K562 (cell line): Measurements from ENCODE around the gene COX5A. TPM values are rescaled to one million over a fixed set of nuclear protein-coding genes. Genes with fewer than 3 reads are reported as not detected.

Source experiments
- CAMTA2 ChIP-seq: fragments of 250-450 bp; sonication (Bioruptor Pico); conservative IDR thresholded peaks from 2 replicates; pipeline ENCODE4 v1.5.1; 2022
- ERF ChIP-seq: fragments of 450-650 bp; formaldehyde crosslinking; IDR thresholded peaks from 2 replicates; pipeline ENCODE4 v1.4.0; 2020; ENCODE audit warnings: mild to moderate bottlenecking, mixed read lengths
- HMGXB4 ChIP-seq: sonication (generic); formaldehyde crosslinking; IDR thresholded peaks from 2 replicates; pipeline ENCODE4 v1.8.1; 2023; ENCODE audit warnings: mild to moderate bottlenecking, missing genetic modification reagents
- OTX1 ChIP-seq: fragments of 450-650 bp; formaldehyde crosslinking; IDR thresholded peaks from 2 replicates; pipeline ENCODE4 v1.4.0; 2022; ENCODE audit warnings: mild to moderate bottlenecking
- PKNOX1 ChIP-seq: fragments of 450-650 bp; IDR thresholded peaks from 2 replicates; pipeline ENCODE4 v1.6.1; 2016
- POLR2G ChIP-seq: fragments of 200-400 bp; formaldehyde crosslinking; IDR thresholded peaks from 2 replicates; pipeline ENCODE4 v1.6.1; 2017; ENCODE audit warnings: low read depth, mild to moderate bottlenecking, antibody characterized with exemption, low read length, moderate library complexity
- SAP30 ChIP-seq: fragments of 200-600 bp; sonication (generic); IDR thresholded peaks from 2 replicates; pipeline ENCODE4 v1.6.1; 2012; ENCODE audit warnings: borderline replicate concordance, low read depth, mild to moderate bottlenecking, moderate library complexity, low read length, control low read depth, inconsistent platforms; ENCODE audit not compliant: insufficient read depth, poor library complexity, severe bottlenecking
- SMAD4 ChIP-seq: fragments of 250-450 bp; sonication (Bioruptor Pico); conservative IDR thresholded peaks from 2 replicates; pipeline ENCODE4 v1.8.0; 2021; ENCODE audit warnings: inconsistent platforms, mild to moderate bottlenecking, moderate library complexity
- SRF ChIP-seq, 2 experiments: fragments of 250-450, 450-650 bp in 1 of 2; sonication (Bioruptor Pico) in 1 of 2; sonication (generic) in 1 of 2; formaldehyde crosslinking; IDR thresholded peaks; 2 replicates each; pipeline versions ENCODE4 v1.5.0 to v1.5.1; 2020 to 2022; ENCODE audit warnings: mild to moderate bottlenecking in 1 of 2, missing genetic modification reagents in 1 of 2
- TRIM24 ChIP-seq, 2 experiments: fragments of 450-650 bp; IDR thresholded peaks; 2 replicates each; pipeline ENCODE4 v1.6.1; 2016
- ZNF407 ChIP-seq: fragments of 450-650 bp; IDR thresholded peaks from 2 replicates; pipeline ENCODE4 v1.6.1; 2016; ENCODE audit warnings: low read depth
- ZZZ3 ChIP-seq: fragments of 450-650 bp; IDR thresholded peaks from 2 replicates; pipeline ENCODE4 v1.6.1; 2016; ENCODE audit warnings: antibody characterized with exemption, mild to moderate bottlenecking, moderate library complexity
- polyA plus RNA-seq, 8 experiments: library from polyadenylated mRNA; depleted of rRNA in 4 of 8; stranded (reverse) in 5 of 8; unstranded in 3 of 8; fragments of >200 nt; fragmentation: Nextera tagmentation in 2 of 8; fragmentation: Illumina TruSeq in 1 of 8; extraction: Ambion mirVana in 2 of 8; extraction: Trizol in 1 of 8; gene quantifications; 2 replicates each; pipeline versions ENCODE4 v1.2.1 to v1.2.3, GENCODE V29; 2011 to 2014; ENCODE audit warnings: inconsistent platforms in 1 of 8, missing spikeins in 1 of 8
- total RNA-seq, 7 experiments: library from RNA; depleted of rRNA in 6 of 7; stranded (reverse); fragments of >200 nt in 6 of 7; fragmentation: Illumina TruSeq in 2 of 7; extraction: Trizol in 2 of 7; gene quantifications; 2 replicates each; pipeline versions ENCODE4 v1.2.1 to v1.2.3, GENCODE V29; 2011 to 2021; ENCODE audit warnings: low replicate concordance in 1 of 7

COX5A gene
- total and polyA plus RNA-seq, 9 of the 15 experiments (the other 6 are each of a cell fraction or from before 2014, with no cell fraction given) = 86.8 to 553 (median 371) TPM

GRCh38 chr15:74873036-74873755 lies 64.7 kb downstream of the COX5A start, which contains the start of gene SCAMP2 (continued):
- TF ChIP-seq OTX1 (CRISPR knock-in tag) (peak; percentile 80; the same call in 1 of the 2 replicates), PKNOX1 (peak; percentile 99), SAP30 (peak; percentile 71), POLR2G (peak; percentile 92), ERF (peak; percentile 65; the same call in 1 of the 2 replicates), SRF (CRISPR knock-in tag; IDR thresholded peaks at IDR 0.05) (peak in 1 of 2 experiments; percentile 37; a peak in 1 of 4 replicates), ZZZ3 (0 out of 2 replicates have a peak, but pooled peaks have one; percentile 64), HMGXB4 (CRISPR knock-in tag) (peak; percentile 74; the same call in 1 of the 2 replicates), ZNF407 (peak; percentile 49; the same call in 1 of the 2 replicates), CAMTA2 (no peak), TRIM24 (IDR thresholded peaks at IDR 0.05) (no peak), SMAD4 (0 out of 2 replicates have a peak, but pooled peaks have one; percentile 55)
